ENCODE results near the gene FAM163B.

The FAM163B gene

GRCh38 chr9:133601746-133602145 is 7.4 kb downstream of the FAM163B start:
- Histone ChIP-seq H3K27ac (ENCODE audit: low read depth in 2 of 2, low read length in 2 of 2) (no peak overlapping the region), H3K36me3 (ENCODE audit: control insufficient read depth in 2 of 2, insufficient read depth in 2 of 2, low read length in 2 of 2) (no peaks in the 10 kb centered on the region), H3K9ac (ENCODE audit: low read depth in 1 of 2, low read length in 2 of 2) (no peak overlapping the region), H3K27me3 (ENCODE audit: control insufficient read depth in 2 of 2, insufficient read depth in 2 of 2, low read length in 2 of 2) (peaks cover 4 to 5% of the 10 kb centered on the region in 2 donors), H3K4me3 (ENCODE audit: low read length in 2 of 2) (no peak overlapping the region), H3K4me1 (ENCODE audit: control insufficient read depth in 2 of 2, insufficient read depth in 2 of 2, low read length in 2 of 2) (no peaks in the 10 kb centered on the region), H3K9me3 (ENCODE audit: control insufficient read depth in 2 of 2, low read length in 2 of 2) (peaks cover 0 to 6% of the 10 kb centered on the region in 2 donors)

- no peak overlapping the region for H3K9ac ChIP-seq (ENCODE audit: low read depth in 1 of 2, low read length in 2 of 2)
- no peaks in the 10 kb centered on the region for H3K4me1 ChIP-seq (ENCODE audit: control insufficient read depth in 2 of 2, insufficient read depth in 2 of 2, low read length in 2 of 2)
- H3K27me3 ChIP-seq (ENCODE audit: control insufficient read depth in 2 of 2, insufficient read depth in 2 of 2, low read length in 2 of 2): peaks cover 2 to 5% of the 10 kb centered on the region in 2 donors
- H3K9me3 ChIP-seq (ENCODE audit: control insufficient read depth in 2 of 2, low read length in 2 of 2): peaks cover 0 to 6% of the 10 kb centered on the region in 2 donors
- H3K4me3 ChIP-seq (ENCODE audit: low read length in 2 of 2): no peak overlapping the region
- no peaks in the 10 kb centered on the region for H3K36me3 ChIP-seq (ENCODE audit: control insufficient read depth in 2 of 2, insufficient read depth in 2 of 2, low read length in 2 of 2)
- no peak overlapping the region for H3K27ac ChIP-seq (ENCODE audit: low read depth in 2 of 2, low read length in 2 of 2)
Observed at GRCh38 chr9:133600739-133601138, 8.4 kb downstream of the FAM163B start.

- H3K36me3 ChIP-seq (ENCODE audit: control insufficient read depth in 2 of 2, insufficient read depth in 2 of 2, low read length in 2 of 2): no peaks in the 10 kb centered on the region
- peaks cover 0 to 6% of the 10 kb centered on the region in 2 donors for H3K9me3 ChIP-seq (ENCODE audit: control insufficient read depth in 2 of 2, low read length in 2 of 2)
- no peak overlapping the region for H3K4me3 ChIP-seq (ENCODE audit: low read length in 2 of 2)
- H3K27ac ChIP-seq (ENCODE audit: low read depth in 2 of 2, low read length in 2 of 2): no peak overlapping the region
- H3K27me3 ChIP-seq (ENCODE audit: control insufficient read depth in 2 of 2, insufficient read depth in 2 of 2, low read length in 2 of 2): peaks cover 2 to 5% of the 10 kb centered on the region in 2 donors
- H3K4me1 ChIP-seq (ENCODE audit: control insufficient read depth in 2 of 2, insufficient read depth in 2 of 2, low read length in 2 of 2): no peaks in the 10 kb centered on the region
- no peak overlapping the region for H3K9ac ChIP-seq (ENCODE audit: low read depth in 1 of 2, low read length in 2 of 2)
Observed at GRCh38 chr9:133599470-133600173, 9.6 kb downstream of the FAM163B start.

GRCh38 chr9:133598978-133599377 is 10.2 kb downstream of the FAM163B start:
- peaks cover 2 to 5% of the 10 kb centered on the region in 2 donors for H3K27me3 ChIP-seq (ENCODE audit: control insufficient read depth in 2 of 2, insufficient read depth in 2 of 2, low read length in 2 of 2)
- no peak overlapping the region for H3K27ac ChIP-seq (ENCODE audit: low read depth in 2 of 2, low read length in 2 of 2)
- H3K4me3 ChIP-seq (ENCODE audit: low read length in 2 of 2): no peak overlapping the region

GRCh38 chr9:133597316-133597957 is 11.8 kb downstream of the FAM163B start:
- H3K27me3 ChIP-seq (ENCODE audit: control insufficient read depth in 2 of 2, insufficient read depth in 2 of 2, low read length in 2 of 2): peaks cover 0 to 2% of the 10 kb centered on the region in 2 donors
- no peak overlapping the region for H3K4me3 ChIP-seq (ENCODE audit: low read length in 2 of 2)
- H3K4me1 ChIP-seq (ENCODE audit: control insufficient read depth in 2 of 2, insufficient read depth in 2 of 2, low read length in 2 of 2): no peaks in the 10 kb centered on the region
- H3K9me3 ChIP-seq (ENCODE audit: control insufficient read depth in 2 of 2, low read length in 2 of 2): peaks cover 0 to 6% of the 10 kb centered on the region in 2 donors
- H3K27ac ChIP-seq (ENCODE audit: low read depth in 2 of 2, low read length in 2 of 2): no peak overlapping the region
- no peak overlapping the region for H3K9ac ChIP-seq (ENCODE audit: low read depth in 1 of 2, low read length in 2 of 2)
- no peaks in the 10 kb centered on the region for H3K36me3 ChIP-seq (ENCODE audit: control insufficient read depth in 2 of 2, insufficient read depth in 2 of 2, low read length in 2 of 2)

More at GRCh38 chr9:133598978-133599377, 10.2 kb downstream of the FAM163B start:
- Histone ChIP-seq H3K4me1 (ENCODE audit: control insufficient read depth in 2 of 2, insufficient read depth in 2 of 2, low read length in 2 of 2) (no peaks in the 10 kb centered on the region), H3K36me3 (ENCODE audit: control insufficient read depth in 2 of 2, insufficient read depth in 2 of 2, low read length in 2 of 2) (no peaks in the 10 kb centered on the region), H3K9ac (ENCODE audit: low read depth in 1 of 2, low read length in 2 of 2) (no peak overlapping the region), H3K9me3 (ENCODE audit: control insufficient read depth in 2 of 2, low read length in 2 of 2) (peaks cover 0 to 6% of the 10 kb centered on the region in 2 donors)

GRCh38 chr9:133595910-133596309 is 13.3 kb downstream of the FAM163B start:
- Histone ChIP-seq H3K9ac (ENCODE audit: low read depth in 1 of 2, low read length in 2 of 2) (no peak overlapping the region), H3K4me3 (ENCODE audit: low read length in 2 of 2) (no peak overlapping the region), H3K9me3 (ENCODE audit: control insufficient read depth in 2 of 2, low read length in 2 of 2) (peaks cover 0 to 6% of the 10 kb centered on the region in 2 donors), H3K36me3 (ENCODE audit: control insufficient read depth in 2 of 2, insufficient read depth in 2 of 2, low read length in 2 of 2) (no peaks in the 10 kb centered on the region), H3K27ac (ENCODE audit: low read depth in 2 of 2, low read length in 2 of 2) (no peak overlapping the region), H3K4me1 (ENCODE audit: control insufficient read depth in 2 of 2, insufficient read depth in 2 of 2, low read length in 2 of 2) (no peaks in the 10 kb centered on the region), H3K27me3 (ENCODE audit: control insufficient read depth in 2 of 2, insufficient read depth in 2 of 2, low read length in 2 of 2) (no peaks in the 10 kb centered on the region)

GRCh38 chr9:133594310-133594709 is 14.9 kb downstream of the FAM163B start:
- H3K4me3 ChIP-seq (ENCODE audit: low read length in 2 of 2): no peak overlapping the region
- no peaks in the 10 kb centered on the region for H3K4me1 ChIP-seq (ENCODE audit: control insufficient read depth in 2 of 2, insufficient read depth in 2 of 2, low read length in 2 of 2)
- no peak overlapping the region for H3K9ac ChIP-seq (ENCODE audit: low read depth in 1 of 2, low read length in 2 of 2)
- H3K27me3 ChIP-seq (ENCODE audit: control insufficient read depth in 2 of 2, insufficient read depth in 2 of 2, low read length in 2 of 2): no peaks in the 10 kb centered on the region
- no peak overlapping the region for H3K27ac ChIP-seq (ENCODE audit: low read depth in 2 of 2, low read length in 2 of 2)
- no peaks in the 10 kb centered on the region for H3K36me3 ChIP-seq (ENCODE audit: control insufficient read depth in 2 of 2, insufficient read depth in 2 of 2, low read length in 2 of 2)
- H3K9me3 ChIP-seq (ENCODE audit: control insufficient read depth in 2 of 2, low read length in 2 of 2): peaks cover 0 to 7% of the 10 kb centered on the region in 2 donors

GRCh38 chr9:133593587-133594253 is 15.5 kb downstream of the FAM163B start:
- Histone ChIP-seq H3K36me3 (ENCODE audit: control insufficient read depth in 2 of 2, insufficient read depth in 2 of 2, low read length in 2 of 2) (no peaks in the 10 kb centered on the region), H3K4me3 (ENCODE audit: low read length in 2 of 2) (no peak overlapping the region), H3K9me3 (ENCODE audit: control insufficient read depth in 2 of 2, low read length in 2 of 2) (peaks cover 0 to 8% of the 10 kb centered on the region in 2 donors), H3K9ac (ENCODE audit: low read depth in 1 of 2, low read length in 2 of 2) (no peak overlapping the region), H3K4me1 (ENCODE audit: control insufficient read depth in 2 of 2, insufficient read depth in 2 of 2, low read length in 2 of 2) (no peaks in the 10 kb centered on the region), H3K27ac (ENCODE audit: low read depth in 2 of 2, low read length in 2 of 2) (no peak overlapping the region), H3K27me3 (ENCODE audit: control insufficient read depth in 2 of 2, insufficient read depth in 2 of 2, low read length in 2 of 2) (no peaks in the 10 kb centered on the region)

GRCh38 chr9:133592731-133593409 is 16.3 kb downstream of the FAM163B start:
- Histone ChIP-seq H3K4me1 (ENCODE audit: control insufficient read depth in 2 of 2, insufficient read depth in 2 of 2, low read length in 2 of 2) (no peaks in the 10 kb centered on the region), H3K36me3 (ENCODE audit: control insufficient read depth in 2 of 2, insufficient read depth in 2 of 2, low read length in 2 of 2) (no peaks in the 10 kb centered on the region), H3K27ac (ENCODE audit: low read depth in 2 of 2, low read length in 2 of 2) (no peak overlapping the region), H3K27me3 (ENCODE audit: control insufficient read depth in 2 of 2, insufficient read depth in 2 of 2, low read length in 2 of 2) (no peaks in the 10 kb centered on the region), H3K9me3 (ENCODE audit: control insufficient read depth in 2 of 2, low read length in 2 of 2) (peaks cover 0 to 8% of the 10 kb centered on the region in 2 donors), H3K9ac (ENCODE audit: low read depth in 1 of 2, low read length in 2 of 2) (no peak overlapping the region), H3K4me3 (ENCODE audit: low read length in 2 of 2) (no peak overlapping the region)
